CD8-positive, alpha-beta memory T cell (primary cell): Measurements from ENCODE around the gene LYPD1. TPM values are rescaled to one million over a fixed set of nuclear protein-coding genes. Genes with fewer than 3 reads are reported as not detected.

ENCODE experiments used
- CTCF ChIA-PET: fragments of 350-600 bp; sonication (Branson Sonifier 250); formaldehyde crosslinking; loops from one replicate; lab custom pipeline; 2021; ENCODE audit warnings: antibody characterized with exemption; lab: Charles Lee
- POLR2A ChIA-PET: fragments of 350-600 bp; sonication (Branson Sonifier 250); formaldehyde crosslinking; loops from one replicate; lab custom pipeline; 2021; ENCODE audit warnings: antibody characterized with exemption; lab: Charles Lee
- DNase-seq, 5 donors: peaks; one replicate each; pipeline versions ENCODE4 v3.0.0 to v3.0.0-alpha.2; 2020 to 2022; ENCODE audit warnings: mixed read lengths in 1 of 5
- H3K27ac ChIP-seq: one replicate; pipeline ENCODE4 v1.7.0; 2013; ENCODE audit warnings: low read depth, mild to moderate bottlenecking, low read length, moderate library complexity
- H3K27me3 ChIP-seq: 2 replicates; pipeline ENCODE4 v1.7.0; 2013; ENCODE audit warnings: low read length, mild to moderate bottlenecking; ENCODE audit not compliant: insufficient read depth, poor library complexity, severe bottlenecking
- H3K36me3 ChIP-seq: 2 replicates; pipeline ENCODE4 v1.7.0; 2013; ENCODE audit warnings: mild to moderate bottlenecking, low read length, moderate library complexity; ENCODE audit not compliant: insufficient read depth
- H3K4me1 ChIP-seq: 2 replicates; pipeline ENCODE4 v1.7.0; 2013; ENCODE audit warnings: mild to moderate bottlenecking, low read length, moderate library complexity; ENCODE audit not compliant: insufficient read depth
- H3K4me3 ChIP-seq: 2 replicates; pipeline ENCODE4 v1.7.0; 2013; ENCODE audit warnings: mild to moderate bottlenecking, low read length
- H3K9me3 ChIP-seq: 2 replicates; pipeline ENCODE4 v1.7.0; 2013; ENCODE audit warnings: mild to moderate bottlenecking, low read length
- H3K27ac Mint-ChIP-seq, 8 donors: one replicate each; pipeline ENCODE4 v1.8.0; 2020 to 2021; ENCODE audit warnings: mixed read lengths in 8 of 8, mild to moderate bottlenecking in 6 of 8, inconsistent platforms in 3 of 8, moderate library complexity in 3 of 8
- H3K27me3 Mint-ChIP-seq, 2 donors: one replicate each; pipeline ENCODE4 v1.8.0; 2020 to 2021; ENCODE audit warnings: mixed read lengths in 2 of 2, mild to moderate bottlenecking in 1 of 2, moderate library complexity in 1 of 2
- H3K36me3 Mint-ChIP-seq, 3 donors: one replicate each; pipeline ENCODE4 v1.8.0; 2020 to 2021; ENCODE audit warnings: mixed read lengths in 3 of 3, inconsistent platforms in 1 of 3, mild to moderate bottlenecking in 1 of 3
- H3K4me1 Mint-ChIP-seq, 3 donors: one replicate each; pipeline ENCODE4 v1.8.0; 2020 to 2021; ENCODE audit warnings: mixed read lengths in 3 of 3, inconsistent platforms in 1 of 3, mild to moderate bottlenecking in 1 of 3
- H3K4me3 Mint-ChIP-seq, 7 donors: one replicate each; pipeline ENCODE4 v1.8.0; 2020 to 2021; ENCODE audit warnings: mixed read lengths in 7 of 7, mild to moderate bottlenecking in 6 of 7, moderate library complexity in 4 of 7, inconsistent platforms in 2 of 7
- H3K9me3 Mint-ChIP-seq, 5 donors: one replicate each; pipeline ENCODE4 v1.8.0; 2020 to 2022; ENCODE audit warnings: mixed read lengths in 5 of 5, mild to moderate bottlenecking in 3 of 5, moderate library complexity in 2 of 5, inconsistent platforms in 1 of 5
- polyA plus RNA-seq: library from polyadenylated mRNA; unstranded; fragments of 300-500 nt; fragmentation: Illumina TruSeq; gene quantifications from one replicate; pipeline ENCODE4 v1.2.3, GENCODE V29; 2021
- total RNA-seq, 2 experiments: library from RNA; stranded (reverse); gene quantifications; one replicate each; pipeline ENCODE4 v1.2.3, GENCODE V29; 2021

Gene LYPD1
- total and polyA plus RNA-seq, 3 experiments from 2014 or later: not detected

DNA sequence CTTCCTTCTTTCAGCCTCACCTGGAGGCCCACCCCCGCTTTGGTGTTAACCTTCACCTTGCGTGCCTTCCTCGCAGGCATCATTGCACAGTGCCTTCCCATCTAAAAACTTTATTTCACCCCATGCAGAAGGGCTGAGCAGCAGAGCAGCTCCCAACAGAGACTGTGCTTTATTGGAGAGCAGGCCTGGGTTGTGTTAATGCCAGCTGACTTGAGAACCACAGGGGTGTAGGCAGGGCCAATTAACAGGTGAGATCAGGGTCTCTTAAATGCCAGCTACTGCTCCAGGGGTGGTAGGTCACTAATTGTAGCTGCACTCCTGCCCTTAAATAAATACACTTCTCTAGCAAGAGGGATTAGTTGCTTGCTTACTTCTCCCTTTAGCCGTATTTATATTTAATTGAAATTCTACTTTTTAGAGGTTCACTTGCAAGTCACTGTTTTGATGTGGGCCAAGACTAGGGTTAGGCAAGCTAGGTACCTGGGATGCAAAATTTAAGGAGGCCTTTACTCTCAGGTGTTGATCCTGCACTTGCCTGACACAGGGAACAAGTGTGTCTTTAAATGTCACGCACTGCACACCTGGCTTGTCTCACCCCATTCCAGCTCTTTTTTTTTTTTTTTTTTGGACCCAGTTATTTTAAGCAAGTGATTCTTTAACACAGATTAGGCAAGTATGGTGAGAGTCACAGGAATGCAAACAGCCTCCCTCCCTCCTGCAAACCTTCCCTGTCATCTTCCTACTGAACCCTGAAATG is 54.5 kb downstream of the LYPD1 start:
- POLR2A ChIA-PET: no interaction called here
- Histone ChIP-seq H3K27me3 (no peaks in the 10 kb centered on the region), H3K27ac (no peak overlapping the region), H3K36me3 (no peaks in the 10 kb centered on the region), H3K4me3 (no peak overlapping the region), H3K9me3 (no peaks in the 10 kb centered on the region), H3K4me1 (no peaks in the 10 kb centered on the region)
- Mint-ChIP-seq H3K27me3 (no peaks in the 10 kb centered on the region), H3K36me3 (no peaks in the 10 kb centered on the region), H3K4me3 (no peak overlapping the region), H3K4me1 (no peaks in the 10 kb centered on the region), H3K9me3 (peaks cover 0 to 5% (median 0%) of the 10 kb centered on the region in 5 donors), H3K27ac (no peak overlapping the region)
- DNase-seq: no peak
- CTCF ChIA-PET: no interaction called here

- no peak overlapping the region for H3K27ac ChIP-seq
- H3K4me1 Mint-ChIP-seq: no peaks in the 10 kb centered on the region
- no peaks in the 10 kb centered on the region for H3K36me3 ChIP-seq
- no peak overlapping the region for H3K4me3 Mint-ChIP-seq
- H3K36me3 Mint-ChIP-seq: no peaks in the 10 kb centered on the region
- H3K27ac Mint-ChIP-seq: no peak overlapping the region
- no peaks in the 10 kb centered on the region for H3K27me3 ChIP-seq
- POLR2A ChIA-PET: no interaction called here
- H3K9me3 ChIP-seq: no peaks in the 10 kb centered on the region
- CTCF ChIA-PET: no interaction called here
- H3K27me3 Mint-ChIP-seq: no peaks in the 10 kb centered on the region
- no peaks in the 10 kb centered on the region for H3K4me1 ChIP-seq
- H3K4me3 ChIP-seq: no peak overlapping the region
- DNase-seq: no peak
- H3K9me3 Mint-ChIP-seq: peaks cover 0 to 6% (median 3%) of the 10 kb centered on the region in 5 donors
Measured at GRCh38 chr2:132611719-132612118, 58.3 kb downstream of the LYPD1 start.

- no peak overlapping the region for H3K4me3 Mint-ChIP-seq
- Histone ChIP-seq H3K27ac (no peak overlapping the region), H3K4me3 (no peak overlapping the region), H3K4me1 (no peaks in the 10 kb centered on the region), H3K36me3 (no peaks in the 10 kb centered on the region), H3K27me3 (no peaks in the 10 kb centered on the region), H3K9me3 (no peaks in the 10 kb centered on the region)
- no peak overlapping the region for H3K27ac Mint-ChIP-seq
- no peak for DNase-seq
- POLR2A ChIA-PET: no interaction called here
- H3K9me3 Mint-ChIP-seq: peaks cover 0 to 3% (median 1%) of the 10 kb centered on the region in 5 donors
- CTCF ChIA-PET: no interaction called here
- H3K36me3 Mint-ChIP-seq: no peaks in the 10 kb centered on the region
- no peaks in the 10 kb centered on the region for H3K27me3 Mint-ChIP-seq
- no peaks in the 10 kb centered on the region for H3K4me1 Mint-ChIP-seq
Measured at GRCh38 chr2:132609101-132609890, 60.7 kb downstream of the LYPD1 start.

DNA sequence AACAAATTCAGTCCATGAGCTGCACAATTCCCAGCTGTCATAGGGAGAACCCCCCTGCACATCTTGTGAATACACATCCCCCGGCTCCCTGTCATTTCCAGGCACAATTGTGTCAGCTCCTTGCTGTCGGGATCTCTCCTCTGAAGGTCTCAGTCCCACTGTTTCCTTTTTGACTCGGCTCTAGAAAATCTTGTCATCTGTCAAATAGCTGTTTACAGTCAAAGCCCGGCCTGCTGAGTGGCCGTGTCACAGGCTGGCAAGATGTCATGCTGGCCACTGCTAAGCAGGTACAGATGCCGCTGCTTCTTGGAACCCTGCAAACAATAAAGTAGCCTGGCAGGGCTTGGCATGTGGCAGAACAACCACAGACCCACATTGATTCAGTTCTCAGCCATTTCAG is 61.7 kb downstream of the LYPD1 start:
- Mint-ChIP-seq H3K4me3 (no peak overlapping the region), H3K36me3 (no peaks in the 10 kb centered on the region), H3K27ac (no peak overlapping the region), H3K27me3 (no peaks in the 10 kb centered on the region), H3K4me1 (no peaks in the 10 kb centered on the region), H3K9me3 (peaks cover 0 to 3% (median 1%) of the 10 kb centered on the region in 5 donors)
- no peaks in the 10 kb centered on the region for H3K36me3 ChIP-seq
- H3K4me1 ChIP-seq: no peaks in the 10 kb centered on the region
- H3K9me3 ChIP-seq: no peaks in the 10 kb centered on the region
- H3K4me3 ChIP-seq: no peak overlapping the region
- no peaks in the 10 kb centered on the region for H3K27me3 ChIP-seq
- no peak for DNase-seq
- ChIA-PET POLR2A (no interaction called here), CTCF (interaction anchor here (1.3 kb wide), 1 partner anchor 23 kb away, joined by 3 read pairs; no protein-coding TSS in a partner anchor)
- H3K27ac ChIP-seq: no peak overlapping the region

DNA sequence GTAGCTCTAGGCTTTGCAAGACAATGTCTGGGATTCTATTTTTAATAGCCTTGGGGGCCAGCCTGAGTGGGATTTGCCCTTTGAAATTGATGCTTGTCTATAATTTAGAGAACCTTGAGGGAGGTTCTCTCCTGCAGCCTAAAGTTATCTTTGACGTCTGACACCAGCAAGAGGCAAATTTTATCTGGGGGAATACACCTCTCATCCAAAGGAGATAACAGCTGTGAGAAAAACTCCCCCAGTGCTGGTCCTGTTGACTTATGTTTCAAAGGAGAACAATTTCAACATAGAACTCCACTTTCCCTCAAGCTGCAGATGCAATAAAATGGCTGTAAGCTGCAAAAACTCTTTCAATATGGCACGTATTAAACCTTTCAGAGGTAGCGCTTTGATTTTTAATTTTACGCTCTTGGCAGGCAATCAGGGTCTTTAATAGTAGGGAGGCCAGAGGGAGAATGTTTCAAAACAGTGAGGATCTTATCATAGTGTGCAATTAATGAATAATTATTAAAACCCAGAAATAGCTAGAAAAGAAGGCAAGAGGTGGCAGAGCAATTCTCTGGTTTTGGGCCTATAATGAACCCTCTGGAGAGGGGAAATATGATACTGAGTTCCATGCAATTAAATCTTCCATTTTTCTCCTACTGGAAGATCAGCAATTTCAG is 62.4 kb downstream of the LYPD1 start:
- no peak for DNase-seq
- Histone ChIP-seq H3K9me3 (no peaks in the 10 kb centered on the region), H3K4me3 (no peak overlapping the region), H3K27ac (no peak overlapping the region), H3K27me3 (no peaks in the 10 kb centered on the region), H3K36me3 (no peaks in the 10 kb centered on the region), H3K4me1 (no peaks in the 10 kb centered on the region)
- Mint-ChIP-seq H3K4me3 (no peak overlapping the region), H3K36me3 (no peaks in the 10 kb centered on the region), H3K27me3 (no peaks in the 10 kb centered on the region), H3K4me1 (no peaks in the 10 kb centered on the region), H3K27ac (no peak overlapping the region), H3K9me3 (peaks cover 0 to 3% (median 1%) of the 10 kb centered on the region in 5 donors)
- ChIA-PET CTCF (interaction anchor here (1.3 kb wide), 1 partner anchor 24 kb away, joined by 3 read pairs; no protein-coding TSS in a partner anchor), POLR2A (no interaction called here)

DNA sequence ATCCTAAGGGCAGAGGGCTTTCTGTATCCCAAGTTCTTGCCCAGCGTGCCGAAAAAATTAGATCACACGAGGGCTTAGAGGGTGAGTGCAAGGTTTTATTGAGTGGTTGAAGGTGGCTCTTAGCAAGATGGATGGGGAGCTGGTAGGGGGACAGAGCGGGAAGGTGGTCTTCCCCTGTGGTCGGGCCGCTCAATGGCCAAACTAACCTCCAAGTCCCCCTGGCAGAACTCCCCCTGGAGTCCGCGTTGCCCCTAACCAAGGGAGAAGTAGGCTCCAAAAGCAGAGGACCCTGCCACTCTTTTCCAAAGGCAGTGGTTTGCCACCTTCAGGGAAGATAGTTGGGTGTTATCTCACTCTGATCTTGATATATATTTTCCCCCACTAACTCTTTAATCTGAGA is 63.4 kb downstream of the LYPD1 start:
- ChIA-PET CTCF (no interaction called here), POLR2A (no interaction called here)
- no peaks in the 10 kb centered on the region for H3K27me3 Mint-ChIP-seq
- Histone ChIP-seq H3K36me3 (no peaks in the 10 kb centered on the region), H3K9me3 (no peaks in the 10 kb centered on the region), H3K4me1 (no peaks in the 10 kb centered on the region), H3K27me3 (no peaks in the 10 kb centered on the region), H3K4me3 (no peak overlapping the region), H3K27ac (no peak overlapping the region)
- H3K4me1 Mint-ChIP-seq: no peaks in the 10 kb centered on the region
- no peak overlapping the region for H3K4me3 Mint-ChIP-seq
- no peak for DNase-seq
- H3K27ac Mint-ChIP-seq: no peak overlapping the region
- no peaks in the 10 kb centered on the region for H3K36me3 Mint-ChIP-seq
- peaks cover 0 to 3% (median 1%) of the 10 kb centered on the region in 5 donors for H3K9me3 Mint-ChIP-seq

DNA sequence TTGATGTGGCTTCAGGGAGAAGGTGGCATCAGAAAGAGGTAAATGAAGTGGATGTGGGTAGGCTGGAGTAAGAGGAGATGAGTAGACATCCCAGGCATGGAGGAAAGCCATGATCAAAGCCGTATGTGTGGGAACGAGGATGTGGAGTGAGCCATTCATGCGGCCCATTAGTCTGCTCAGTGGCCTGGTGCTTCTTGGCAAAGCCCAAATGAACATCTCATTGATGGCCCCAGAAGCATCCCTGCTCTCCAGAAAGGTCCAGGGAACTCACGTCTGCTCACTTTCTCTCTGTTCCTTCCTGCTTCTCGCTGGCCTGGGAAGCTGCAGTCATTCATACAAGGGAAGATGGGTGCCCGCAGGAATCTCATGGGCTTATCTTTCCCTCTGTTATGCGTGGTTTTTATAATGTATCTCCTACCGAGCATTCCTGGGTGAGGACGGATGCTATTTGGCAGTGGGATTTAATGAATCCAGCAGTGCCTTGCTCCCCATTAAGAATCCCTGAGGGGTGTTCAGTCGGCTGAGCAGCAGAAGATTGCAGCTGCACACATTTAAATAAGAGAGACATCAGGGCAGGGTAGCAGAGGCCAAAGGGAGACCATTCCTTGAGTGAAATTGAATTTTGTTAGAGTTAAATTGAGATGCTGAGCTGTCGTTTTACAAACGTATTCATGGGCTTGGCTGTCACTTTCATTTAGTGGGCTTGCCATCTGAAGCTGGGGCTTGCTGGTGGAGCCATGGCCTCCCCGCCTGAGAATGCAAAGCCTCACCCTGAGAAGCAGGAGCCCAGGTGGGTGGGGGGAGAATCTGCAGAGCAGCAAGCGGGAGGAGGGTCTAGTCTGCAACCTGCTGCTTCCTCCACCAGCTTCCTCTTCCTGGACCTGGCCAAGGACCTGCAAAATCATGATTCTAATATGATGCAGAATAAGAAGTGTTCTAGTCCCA is 64.5 kb downstream of the LYPD1 start:
- Histone ChIP-seq H3K4me3 (no peak overlapping the region), H3K36me3 (no peaks in the 10 kb centered on the region), H3K9me3 (no peaks in the 10 kb centered on the region), H3K27ac (no peak overlapping the region), H3K4me1 (no peaks in the 10 kb centered on the region), H3K27me3 (no peaks in the 10 kb centered on the region)
- no peaks in the 10 kb centered on the region for H3K27me3 Mint-ChIP-seq
- peaks cover 0 to 3% (median 2%) of the 10 kb centered on the region in 5 donors for H3K9me3 Mint-ChIP-seq
- H3K4me3 Mint-ChIP-seq: no peak overlapping the region
- ChIA-PET CTCF (no interaction called here), POLR2A (no interaction called here)
- no peak overlapping the region for H3K27ac Mint-ChIP-seq
- H3K36me3 Mint-ChIP-seq: no peaks in the 10 kb centered on the region
- no peaks in the 10 kb centered on the region for H3K4me1 Mint-ChIP-seq
- no peak for DNase-seq
